ENCODE measurements around the gene COA6.

GRCh38 chr1:234427950-234428646 lies 54.8 kb downstream of the COA6 start:
- TF ChIP-seq CTCF (IDR thresholded peaks at IDR 0.05) (no peak), EP300 (IDR thresholded peaks at IDR 0.05) (no peak), POLR2A (IDR thresholded peaks at IDR 0.05) (no peak)

Data from stomach (tissue), 4 donors.